Measurements from ENCODE around the gene SDHAF4. TPM values are rescaled to one million over a fixed set of nuclear protein-coding genes. Genes with fewer than 3 reads are reported as not detected.

SDHAF4 gene
- polyA plus RNA-seq, 1 donor from 2014 or later = 10.9 TPM

DNA sequence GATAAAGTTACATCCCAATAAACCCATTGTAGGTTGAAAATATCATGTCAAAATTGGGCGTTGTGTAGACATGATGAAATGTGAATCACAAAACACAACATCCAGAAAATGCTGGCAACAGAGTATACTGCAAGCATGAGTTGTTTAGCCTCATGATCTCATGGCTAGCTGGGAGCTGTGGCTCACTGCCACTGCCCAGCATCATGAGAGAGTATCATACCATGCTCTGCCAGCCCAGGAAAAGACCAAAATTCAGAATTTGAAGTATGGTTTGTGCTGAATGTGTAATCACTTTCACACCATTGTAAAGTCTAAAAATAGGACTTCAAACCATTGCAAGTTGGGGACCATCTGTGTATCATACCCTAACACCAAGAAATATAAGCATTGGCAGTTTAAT, 55.7 kb downstream of the SDHAF4 start:
- no peaks in the 10 kb centered on the region for H3K4me1 Mint-ChIP-seq
- H3K27me3 Mint-ChIP-seq = peaks cover 3% of the 10 kb centered on the region
- H3K27ac Mint-ChIP-seq = no peak overlapping the region
- peaks cover 4% of the 10 kb centered on the region for H3K36me3 Mint-ChIP-seq
- H3K9me3 Mint-ChIP-seq = no peaks in the 10 kb centered on the region
- H3K4me3 Mint-ChIP-seq = no peak overlapping the region

- Mint-ChIP-seq H3K4me1 (no peaks in the 10 kb centered on the region), H3K27ac (no peak overlapping the region), H3K27me3 (peaks cover 3% of the 10 kb centered on the region), H3K9me3 (peaks cover 0 to 2% (median 0%) of the 10 kb centered on the region in 3 donors), H3K4me3 (no peak overlapping the region), H3K36me3 (peaks cover 4% of the 10 kb centered on the region)
Measured at GRCh38 chr6:70625436-70625835, 58.7 kb downstream of the SDHAF4 start.

- Mint-ChIP-seq H3K4me3 (no peak overlapping the region), H3K27ac (no peak overlapping the region), H3K27me3 (peaks cover 3% of the 10 kb centered on the region), H3K36me3 (peaks cover 4% of the 10 kb centered on the region), H3K9me3 (peaks cover 0 to 2% (median 0%) of the 10 kb centered on the region in 3 donors), H3K4me1 (no peaks in the 10 kb centered on the region)
Measured at GRCh38 chr6:70627500-70628254, 60.9 kb downstream of the SDHAF4 start.

DNA sequence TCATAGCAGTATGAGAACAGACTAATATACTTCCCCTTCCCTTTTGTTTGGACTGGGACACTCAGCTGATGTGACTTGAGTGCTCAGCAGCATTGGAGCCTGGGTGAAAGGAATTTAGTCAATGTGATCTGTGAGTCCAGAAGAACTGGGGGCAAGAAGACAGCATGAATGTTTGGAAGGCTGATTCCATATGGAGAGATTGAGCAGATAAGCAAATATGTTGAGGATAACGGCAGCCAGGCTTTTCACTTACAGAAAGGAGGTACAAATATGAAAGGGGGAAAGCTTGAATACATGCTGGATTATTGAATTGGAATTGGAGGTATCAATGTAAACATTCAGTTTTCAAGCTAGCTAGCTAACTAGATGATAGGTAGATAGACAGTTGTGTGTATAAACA, 63.2 kb downstream of the SDHAF4 start:
- peaks cover 4% of the 10 kb centered on the region for H3K27me3 Mint-ChIP-seq
- H3K27ac Mint-ChIP-seq = no peak overlapping the region
- peaks cover 4% of the 10 kb centered on the region for H3K36me3 Mint-ChIP-seq
- no peak overlapping the region for H3K4me3 Mint-ChIP-seq
- H3K4me1 Mint-ChIP-seq = no peaks in the 10 kb centered on the region
- peaks cover 0 to 2% (median 0%) of the 10 kb centered on the region in 3 donors for H3K9me3 Mint-ChIP-seq

DNA sequence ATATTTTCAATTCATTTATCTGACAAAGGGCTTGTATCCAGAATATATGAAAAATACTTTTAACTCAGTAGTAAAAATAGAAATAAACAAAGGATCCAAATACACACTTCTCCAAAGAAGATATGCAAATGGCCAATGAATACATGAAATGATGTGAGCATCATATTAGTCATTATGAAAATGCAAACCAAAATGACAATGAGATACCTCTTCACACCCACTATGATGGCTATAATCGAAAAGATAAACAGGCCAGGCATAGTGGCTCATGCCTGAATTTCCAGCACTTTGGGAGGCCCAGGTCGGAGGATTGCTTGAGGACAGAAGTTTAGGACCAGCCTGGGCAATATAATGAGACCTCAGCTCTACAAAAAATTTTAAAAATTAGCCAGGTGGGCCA, 67.1 kb downstream of the SDHAF4 start:
- Mint-ChIP-seq H3K36me3 (no peaks in the 10 kb centered on the region), H3K4me3 (no peak overlapping the region), H3K4me1 (no peaks in the 10 kb centered on the region), H3K27ac (no peak overlapping the region), H3K9me3 (no peaks in the 10 kb centered on the region), H3K27me3 (peaks cover 1% of the 10 kb centered on the region)

- H3K36me3 Mint-ChIP-seq = no peaks in the 10 kb centered on the region
Measured at GRCh38 chr6:70636596-70636995, 69.9 kb downstream of the SDHAF4 start.

DNA sequence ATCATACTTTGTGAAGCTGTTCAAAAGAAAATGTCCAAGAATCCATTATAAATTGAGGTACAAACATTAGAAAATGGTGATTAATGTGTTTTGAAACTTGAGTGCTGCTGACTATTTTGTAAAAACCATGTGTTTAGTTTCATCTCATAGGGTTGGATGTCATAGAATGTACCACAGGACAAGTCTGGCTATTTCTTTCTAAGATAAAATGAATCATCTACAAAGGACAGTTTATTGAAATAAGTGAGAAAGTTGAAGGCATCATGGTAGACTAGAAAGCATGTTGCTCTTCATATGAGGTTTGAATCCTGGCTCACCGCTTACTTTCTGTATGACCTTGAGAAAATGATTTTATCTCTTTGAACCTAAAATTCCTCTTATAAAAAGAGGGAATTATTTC, 71.7 kb downstream of the SDHAF4 start:
- H3K27me3 Mint-ChIP-seq = no peaks in the 10 kb centered on the region
- H3K9me3 Mint-ChIP-seq = no peaks in the 10 kb centered on the region
- H3K4me1 Mint-ChIP-seq = no peaks in the 10 kb centered on the region
- H3K36me3 Mint-ChIP-seq = no peaks in the 10 kb centered on the region
- H3K27ac Mint-ChIP-seq = no peak overlapping the region
- no peak overlapping the region for H3K4me3 Mint-ChIP-seq

More at GRCh38 chr6:70636596-70636995, 69.9 kb downstream of the SDHAF4 start:
- Mint-ChIP-seq H3K27ac (no peak overlapping the region), H3K9me3 (no peaks in the 10 kb centered on the region), H3K27me3 (peaks cover 1% of the 10 kb centered on the region), H3K4me3 (no peak overlapping the region), H3K4me1 (no peaks in the 10 kb centered on the region)

Other genes with a start within 250 kb of the SDHAF4 start
- 4.8 TPM for gene FAM135A, start 153.4 kb upstream of the SDHAF4 start, polyA plus RNA-seq
- gene SMAP1, start 101.0 kb downstream of the SDHAF4 start, polyA plus RNA-seq = 18.2 TPM